ENCODE results near the gene GNAO1.

The GNAO1 gene

GRCh38 chr16:56348168-56349085, 157.1 kb downstream of the GNAO1 start:
- no peak overlapping the region for H3K9ac ChIP-seq (ENCODE audit: low read length)
- no peak overlapping the region for H3K27ac ChIP-seq (ENCODE audit: low read depth, low read length)
- no peaks in the 10 kb centered on the region for H3K9me3 ChIP-seq (ENCODE audit: low read length)
- H3K27me3 ChIP-seq (ENCODE audit: control insufficient read depth in 1 of 2, insufficient read depth in 2 of 2, low read length in 2 of 2) = no peaks in the 10 kb centered on the region
- H3K4me3 ChIP-seq (ENCODE audit: low read depth in 1 of 2, low read length in 2 of 2) = no peak overlapping the region
- H3K36me3 ChIP-seq (ENCODE audit: insufficient read depth, low read length) = peaks cover 13% of the 10 kb centered on the region
- H3K4me1 ChIP-seq (ENCODE audit: insufficient read depth, low read length) = no peaks in the 10 kb centered on the region

GRCh38 chr16:56349086-56349415, 157.8 kb downstream of the GNAO1 start:
- H3K27me3 ChIP-seq (ENCODE audit: control insufficient read depth in 1 of 2, insufficient read depth in 2 of 2, low read length in 2 of 2) = no peaks in the 10 kb centered on the region
- no peak overlapping the region for H3K9ac ChIP-seq (ENCODE audit: low read length)
- no peak overlapping the region for H3K27ac ChIP-seq (ENCODE audit: low read depth, low read length)
- no peaks in the 10 kb centered on the region for H3K4me1 ChIP-seq (ENCODE audit: insufficient read depth, low read length)
- no peak overlapping the region for H3K4me3 ChIP-seq (ENCODE audit: low read depth in 1 of 2, low read length in 2 of 2)
- H3K9me3 ChIP-seq (ENCODE audit: low read length) = no peaks in the 10 kb centered on the region
- peaks cover 7% of the 10 kb centered on the region for H3K36me3 ChIP-seq (ENCODE audit: insufficient read depth, low read length)

- no peaks in the 10 kb centered on the region for H3K36me3 ChIP-seq (ENCODE audit: insufficient read depth, low read length)
Measured at GRCh38 chr16:56349711-56350161, 158.4 kb downstream of the GNAO1 start.

GRCh38 chr16:56350491-56351405, 159.5 kb downstream of the GNAO1 start:
- no peak overlapping the region for H3K4me3 ChIP-seq (ENCODE audit: low read depth in 1 of 2, low read length in 2 of 2)
- H3K9me3 ChIP-seq (ENCODE audit: low read length) = no peaks in the 10 kb centered on the region
- no peaks in the 10 kb centered on the region for H3K27me3 ChIP-seq (ENCODE audit: control insufficient read depth in 1 of 2, insufficient read depth in 2 of 2, low read length in 2 of 2)
- no peaks in the 10 kb centered on the region for H3K36me3 ChIP-seq (ENCODE audit: insufficient read depth, low read length)
- H3K4me1 ChIP-seq (ENCODE audit: insufficient read depth, low read length) = peaks cover 1% of the 10 kb centered on the region
- H3K9ac ChIP-seq (ENCODE audit: low read length) = no peak overlapping the region
- no peak overlapping the region for H3K27ac ChIP-seq (ENCODE audit: low read depth, low read length)

More at GRCh38 chr16:56349711-56350161, 158.4 kb downstream of the GNAO1 start:
- Histone ChIP-seq H3K9ac (ENCODE audit: low read length) (no peak overlapping the region), H3K9me3 (ENCODE audit: low read length) (no peaks in the 10 kb centered on the region), H3K4me3 (ENCODE audit: low read depth in 1 of 2, low read length in 2 of 2) (no peak overlapping the region), H3K27ac (ENCODE audit: low read depth, low read length) (no peak overlapping the region), H3K4me1 (ENCODE audit: insufficient read depth, low read length) (no peaks in the 10 kb centered on the region), H3K27me3 (ENCODE audit: control insufficient read depth in 1 of 2, insufficient read depth in 2 of 2, low read length in 2 of 2) (no peaks in the 10 kb centered on the region)

- no peaks in the 10 kb centered on the region for H3K36me3 ChIP-seq (ENCODE audit: insufficient read depth, low read length)
- no peak overlapping the region for H3K9ac ChIP-seq (ENCODE audit: low read length)
- H3K4me3 ChIP-seq (ENCODE audit: low read depth in 1 of 2, low read length in 2 of 2) = no peak overlapping the region
- peaks cover 7% of the 10 kb centered on the region for H3K4me1 ChIP-seq (ENCODE audit: insufficient read depth, low read length)
- no peaks in the 10 kb centered on the region for H3K9me3 ChIP-seq (ENCODE audit: low read length)
- H3K27me3 ChIP-seq (ENCODE audit: control insufficient read depth in 1 of 2, insufficient read depth in 2 of 2, low read length in 2 of 2) = no peaks in the 10 kb centered on the region
- no peak overlapping the region for H3K27ac ChIP-seq (ENCODE audit: low read depth, low read length)
Measured at GRCh38 chr16:56351481-56351880, 160.2 kb downstream of the GNAO1 start.

GRCh38 chr16:56352351-56353053, 161.2 kb downstream of the GNAO1 start:
- H3K36me3 ChIP-seq (ENCODE audit: insufficient read depth, low read length) = no peaks in the 10 kb centered on the region
- H3K4me3 ChIP-seq (ENCODE audit: low read depth in 1 of 2, low read length in 2 of 2) = no peak overlapping the region
- H3K27ac ChIP-seq (ENCODE audit: low read depth, low read length) = no peak overlapping the region
- no peaks in the 10 kb centered on the region for H3K27me3 ChIP-seq (ENCODE audit: control insufficient read depth in 1 of 2, insufficient read depth in 2 of 2, low read length in 2 of 2)
- H3K4me1 ChIP-seq (ENCODE audit: insufficient read depth, low read length) = peaks cover 7% of the 10 kb centered on the region
- no peaks in the 10 kb centered on the region for H3K9me3 ChIP-seq (ENCODE audit: low read length)
- H3K9ac ChIP-seq (ENCODE audit: low read length) = no peak overlapping the region

- Histone ChIP-seq H3K27me3 (ENCODE audit: control insufficient read depth in 1 of 2, insufficient read depth in 2 of 2, low read length in 2 of 2) (no peaks in the 10 kb centered on the region), H3K36me3 (ENCODE audit: insufficient read depth, low read length) (no peaks in the 10 kb centered on the region), H3K27ac (ENCODE audit: low read depth, low read length) (no peak overlapping the region), H3K9ac (ENCODE audit: low read length) (no peak overlapping the region), H3K4me1 (ENCODE audit: insufficient read depth, low read length) (peaks cover 7% of the 10 kb centered on the region), H3K9me3 (ENCODE audit: low read length) (no peaks in the 10 kb centered on the region), H3K4me3 (ENCODE audit: low read depth in 1 of 2, low read length in 2 of 2) (no peak overlapping the region)
Measured at GRCh38 chr16:56353054-56353921, 162.0 kb downstream of the GNAO1 start.

GRCh38 chr16:56354016-56354415, 162.7 kb downstream of the GNAO1 start:
- peaks cover 7% of the 10 kb centered on the region for H3K4me1 ChIP-seq (ENCODE audit: insufficient read depth, low read length)
- H3K27me3 ChIP-seq (ENCODE audit: control insufficient read depth in 1 of 2, insufficient read depth in 2 of 2, low read length in 2 of 2) = no peaks in the 10 kb centered on the region
- no peak overlapping the region for H3K4me3 ChIP-seq (ENCODE audit: low read depth in 1 of 2, low read length in 2 of 2)
- no peaks in the 10 kb centered on the region for H3K9me3 ChIP-seq (ENCODE audit: low read length)
- H3K27ac ChIP-seq (ENCODE audit: low read depth, low read length) = no peak overlapping the region
- no peak overlapping the region for H3K9ac ChIP-seq (ENCODE audit: low read length)
- H3K36me3 ChIP-seq (ENCODE audit: insufficient read depth, low read length) = no peaks in the 10 kb centered on the region

- H3K36me3 ChIP-seq (ENCODE audit: insufficient read depth, low read length) = no peaks in the 10 kb centered on the region
- H3K9ac ChIP-seq (ENCODE audit: low read length) = no peak overlapping the region
- no peaks in the 10 kb centered on the region for H3K9me3 ChIP-seq (ENCODE audit: low read length)
- no peak overlapping the region for H3K27ac ChIP-seq (ENCODE audit: low read depth, low read length)
- H3K4me1 ChIP-seq (ENCODE audit: insufficient read depth, low read length) = peaks cover 7% of the 10 kb centered on the region
- no peaks in the 10 kb centered on the region for H3K27me3 ChIP-seq (ENCODE audit: control insufficient read depth in 1 of 2, insufficient read depth in 2 of 2, low read length in 2 of 2)
- no peak overlapping the region for H3K4me3 ChIP-seq (ENCODE audit: low read depth in 1 of 2, low read length in 2 of 2)
Measured at GRCh38 chr16:56354746-56355145, 163.5 kb downstream of the GNAO1 start.

GRCh38 chr16:56355221-56355620, 163.9 kb downstream of the GNAO1 start:
- H3K27ac ChIP-seq (ENCODE audit: low read depth, low read length) = no peak overlapping the region
- no peak overlapping the region for H3K4me3 ChIP-seq (ENCODE audit: low read depth in 1 of 2, low read length in 2 of 2)
- no peaks in the 10 kb centered on the region for H3K36me3 ChIP-seq (ENCODE audit: insufficient read depth, low read length)
- no peaks in the 10 kb centered on the region for H3K9me3 ChIP-seq (ENCODE audit: low read length)
- H3K9ac ChIP-seq (ENCODE audit: low read length) = no peak overlapping the region
- H3K4me1 ChIP-seq (ENCODE audit: insufficient read depth, low read length) = peaks cover 7% of the 10 kb centered on the region
- H3K27me3 ChIP-seq (ENCODE audit: control insufficient read depth in 1 of 2, insufficient read depth in 2 of 2, low read length in 2 of 2) = no peaks in the 10 kb centered on the region
